ENCODE results near the gene IPCEF1. TPM values are rescaled to one million over a fixed set of nuclear protein-coding genes. Genes with fewer than 3 reads are reported as not detected.

IPCEF1 gene
- total and polyA plus RNA-seq, 2 of the 4 experiments (the other 2 are of a cell fraction) = under 0.01 to 0.03 TPM

- Histone ChIP-seq H3K4ac (ENCODE audit: low read depth, low read length) (no peak overlapping the region), H3K56ac (ENCODE audit: extremely low read depth, insufficient read depth, low read length) (no peak overlapping the region), H2AFZ (replicated peaks; ENCODE audit: low read length, poor library complexity) (no peak overlapping the region), H4K8ac (ENCODE audit: low read depth in 2 of 2, low read length in 2 of 2) (no peak overlapping the region), H3K23ac (ENCODE audit: low read depth, low read length) (no peak overlapping the region), H3K79me1 (ENCODE audit: low read depth in 1 of 2, low read length in 2 of 2) (no peaks in the 10 kb centered on the region), H3K9me3 (ENCODE audit: control insufficient read depth, insufficient read depth, low read length) (no peaks in the 10 kb centered on the region), H3K27me3 (ENCODE audit: control insufficient read depth, insufficient read depth, low read length) (no peaks in the 10 kb centered on the region), H3K4me2 (ENCODE audit: low read depth, low read length) (no peak overlapping the region), H2BK15ac (ENCODE audit: low read depth, low read length) (no peak overlapping the region), H4K20me1 (ENCODE audit: insufficient read depth, low read length) (no peaks in the 10 kb centered on the region), H3K18ac (ENCODE audit: low read depth, low read length) (no peak overlapping the region), H2BK5ac (ENCODE audit: low read depth, low read length, poor library complexity, severe bottlenecking) (no peak overlapping the region), H4K91ac (ENCODE audit: insufficient read depth, low read depth, low read length) (no peak overlapping the region), H2BK120ac (ENCODE audit: low read depth, low read length) (no peak overlapping the region), H2BK20ac (ENCODE audit: low read depth, low read length) (no peak overlapping the region), H2AK5ac (ENCODE audit: low read depth, low read length) (no peak overlapping the region), H3K9me1 (ENCODE audit: insufficient read depth, low read length) (peaks cover 3% of the 10 kb centered on the region; the same call in 1 of the 2 replicates), H3K36me3 (ENCODE audit: control insufficient read depth, insufficient read depth, low read length) (no peaks in the 10 kb centered on the region), H4K5ac (ENCODE audit: low read depth, low read length) (no peak overlapping the region), H3K4me3 (ENCODE audit: insufficient read depth, low read depth, low read length) (no peak overlapping the region), H3K27ac (ENCODE audit: insufficient read depth, low read length) (no peak overlapping the region), H3K4me1 (ENCODE audit: control insufficient read depth, insufficient read depth, low read length) (peaks cover 5% of the 10 kb centered on the region; the same call in 1 of the 2 replicates), H3K9ac (ENCODE audit: low read depth, low read length) (no peak overlapping the region), H2AK9ac (replicated peaks; ENCODE audit: low read depth, low read length, poor library complexity) (no peak overlapping the region), H3K14ac (replicated peaks; ENCODE audit: low read depth, low read length) (no peak overlapping the region)
- ChIA-PET POLR2A (ENCODE audit: unreplicated experiment) (no interaction called here), CTCF (interaction anchor here (0.8 kb wide), 1 partner anchor 8 kb away, joined by 4 read pairs; no protein-coding TSS in a partner anchor)
- BruUV-seq (replicated peaks) = no TSS peak
- in situ Hi-C loops (cut with MboI; ENCODE audit: low sequenced_read_pairs) (no loop called here), dilution Hi-C loops (cut with HindIII; ENCODE audit: low sequenced_read_pairs, unreplicated experiment) (no loop called here), intact Hi-C loops (cut with micrococcal nuclease) (no loop called here)
- DNase-seq = no peak
- no CpG with 5 or more reads among the region's 2 CpGs for WGBS, 2 experiments (ENCODE audit: extremely low coverage in 2 of 2, insufficient read length in 1 of 2)
- ATAC-seq (ENCODE audit: low read depth) = no peak
- TF ChIP-seq USF2 (IDR thresholded peaks at IDR 0.05; ENCODE audit: low read depth, low read length) = no peak
Measured at GRCh38 chr6:154233383-154233782, 123.2 kb downstream of the IPCEF1 start.
